Subcutaneous adipose tissue (tissue), 4 donors: ENCODE data around the gene STIM2. TPM values are rescaled to one million over a fixed set of nuclear protein-coding genes. Genes with fewer than 3 reads are reported as not detected.

Experiments used
- total RNA-seq, 4 donors: library from RNA; depleted of rRNA; stranded (reverse); fragments of >200 nt; gene quantifications; one replicate each; pipeline ENCODE4 v1.1.0, GENCODE V29; 2016
- TF ChIP-seq, protein P1 (sequence below): fragments of 450-650 bp; IDR thresholded peaks from one replicate; pipeline ENCODE4 v1.5.1; 2016; ENCODE audit warnings: low read depth, mild to moderate bottlenecking, control low read depth, antibody characterized with exemption, moderate library complexity

STIM2 gene
- total RNA-seq, 4 donors from 2014 or later: 9.0 to 19.6 (median 15.3) TPM

DNA sequence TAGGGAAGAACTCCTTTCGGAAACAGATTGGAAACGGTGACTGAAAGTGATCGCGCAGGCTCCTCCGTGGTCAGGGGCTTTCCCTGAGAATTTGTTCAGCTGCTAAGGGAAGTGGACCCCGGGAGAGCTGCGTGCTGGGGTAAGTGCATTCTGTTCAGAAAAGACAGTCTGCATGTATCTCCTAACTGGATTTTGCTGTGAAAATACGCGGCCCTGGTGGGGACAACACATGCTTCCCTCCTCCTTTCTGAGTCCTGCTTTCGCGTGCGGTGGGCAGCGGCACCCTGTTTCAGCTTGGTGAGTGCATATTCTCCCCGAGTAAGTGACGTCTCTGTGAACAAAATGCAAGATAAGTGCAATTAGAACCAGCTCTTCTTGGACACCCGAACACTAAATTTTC lies 195.6 kb downstream of the STIM2 start:
- TF ChIP-seq, protein P1, sequence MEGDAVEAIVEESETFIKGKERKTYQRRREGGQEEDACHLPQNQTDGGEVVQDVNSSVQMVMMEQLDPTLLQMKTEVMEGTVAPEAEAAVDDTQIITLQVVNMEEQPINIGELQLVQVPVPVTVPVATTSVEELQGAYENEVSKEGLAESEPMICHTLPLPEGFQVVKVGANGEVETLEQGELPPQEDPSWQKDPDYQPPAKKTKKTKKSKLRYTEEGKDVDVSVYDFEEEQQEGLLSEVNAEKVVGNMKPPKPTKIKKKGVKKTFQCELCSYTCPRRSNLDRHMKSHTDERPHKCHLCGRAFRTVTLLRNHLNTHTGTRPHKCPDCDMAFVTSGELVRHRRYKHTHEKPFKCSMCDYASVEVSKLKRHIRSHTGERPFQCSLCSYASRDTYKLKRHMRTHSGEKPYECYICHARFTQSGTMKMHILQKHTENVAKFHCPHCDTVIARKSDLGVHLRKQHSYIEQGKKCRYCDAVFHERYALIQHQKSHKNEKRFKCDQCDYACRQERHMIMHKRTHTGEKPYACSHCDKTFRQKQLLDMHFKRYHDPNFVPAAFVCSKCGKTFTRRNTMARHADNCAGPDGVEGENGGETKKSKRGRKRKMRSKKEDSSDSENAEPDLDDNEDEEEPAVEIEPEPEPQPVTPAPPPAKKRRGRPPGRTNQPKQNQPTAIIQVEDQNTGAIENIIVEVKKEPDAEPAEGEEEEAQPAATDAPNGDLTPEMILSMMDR: no peak

DNA sequence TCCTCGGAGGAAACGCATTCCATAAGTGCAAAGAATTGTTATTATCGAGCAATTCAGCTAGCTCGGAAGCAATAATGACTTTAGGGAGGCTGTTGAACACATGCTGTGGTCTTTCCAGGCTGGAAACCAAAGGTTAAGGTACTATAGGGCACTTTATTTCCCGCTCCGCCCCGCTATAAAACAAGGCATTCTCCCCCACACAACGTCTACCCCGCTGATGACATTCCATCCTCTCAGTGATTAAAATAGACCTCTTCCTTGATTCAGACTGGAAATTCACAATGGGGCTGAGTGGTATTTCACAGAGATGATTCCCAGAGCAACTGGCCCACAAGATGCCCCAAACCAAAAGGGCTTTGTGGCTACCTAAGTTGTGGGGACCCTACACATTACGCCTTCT lies 196.4 kb downstream of the STIM2 start:
- TF ChIP-seq, protein P1: no peak

DNA sequence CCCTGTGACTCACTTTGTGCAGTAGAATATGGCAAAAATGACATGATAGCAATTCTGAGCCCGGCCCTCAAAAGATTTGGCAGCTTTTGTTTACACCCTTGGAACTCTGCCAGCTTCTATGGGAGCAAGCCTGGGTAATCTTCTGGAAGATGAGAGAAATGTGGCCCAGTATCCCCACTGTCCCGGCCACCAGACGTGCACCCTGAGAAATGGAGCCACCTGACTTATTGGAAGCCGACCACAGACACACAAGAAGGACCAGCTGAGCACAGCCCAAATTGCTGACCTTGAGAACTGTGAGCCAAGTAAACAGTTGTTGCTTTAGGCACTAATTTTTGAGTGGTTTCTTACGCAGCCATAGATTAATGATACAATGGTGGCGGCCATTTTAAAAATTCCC lies 197.0 kb downstream of the STIM2 start:
- TF ChIP-seq, protein P1: no peak

DNA sequence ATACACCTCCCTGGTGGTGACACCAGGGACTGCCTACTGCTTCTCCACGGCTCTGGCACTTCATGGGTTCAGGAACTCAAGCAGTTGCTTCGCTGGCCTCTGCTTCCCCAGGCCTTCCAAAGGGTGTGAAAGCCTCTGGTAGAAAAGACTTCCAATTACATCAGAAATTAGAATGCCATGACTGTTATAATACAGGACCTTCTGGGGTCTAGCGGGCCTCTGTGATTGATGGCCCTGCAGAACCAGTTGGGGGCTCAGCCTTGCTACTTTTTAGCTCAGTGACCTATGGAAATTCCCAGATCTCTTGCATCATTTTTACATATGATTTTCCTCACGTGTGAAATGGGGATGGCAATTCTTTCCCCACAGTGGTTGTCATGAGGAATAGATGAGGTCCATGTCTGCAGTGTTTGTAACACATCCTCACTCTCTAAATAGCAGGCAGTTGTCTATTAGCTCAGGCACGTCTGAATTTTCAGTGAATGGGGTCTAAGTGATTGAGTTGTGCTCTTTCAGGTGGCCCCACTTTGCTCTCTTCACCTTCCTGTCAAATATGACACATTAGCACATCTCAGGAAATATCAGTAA lies 198.3 kb downstream of the STIM2 start:
- TF ChIP-seq, protein P1: no peak

DNA sequence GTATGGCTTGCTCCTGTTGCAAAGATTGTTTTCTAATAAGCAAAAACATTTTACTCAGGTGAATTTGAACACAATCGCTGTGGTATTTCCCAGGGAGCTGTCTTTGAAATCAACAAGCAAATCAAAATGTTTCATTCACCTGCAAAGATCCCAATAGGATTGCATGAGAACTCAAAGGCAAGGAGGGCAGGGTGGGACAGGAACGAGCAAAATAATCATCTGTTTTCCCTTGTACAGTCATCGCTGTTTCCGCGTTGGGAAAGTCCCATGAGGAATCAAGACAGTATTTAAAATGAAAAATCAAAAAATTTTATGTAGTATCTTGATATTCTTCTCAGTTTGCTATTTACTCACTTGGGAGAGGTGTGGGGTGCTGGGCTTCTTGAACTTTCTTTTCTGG lies 198.8 kb downstream of the STIM2 start:
- TF ChIP-seq, protein P1: no peak

DNA sequence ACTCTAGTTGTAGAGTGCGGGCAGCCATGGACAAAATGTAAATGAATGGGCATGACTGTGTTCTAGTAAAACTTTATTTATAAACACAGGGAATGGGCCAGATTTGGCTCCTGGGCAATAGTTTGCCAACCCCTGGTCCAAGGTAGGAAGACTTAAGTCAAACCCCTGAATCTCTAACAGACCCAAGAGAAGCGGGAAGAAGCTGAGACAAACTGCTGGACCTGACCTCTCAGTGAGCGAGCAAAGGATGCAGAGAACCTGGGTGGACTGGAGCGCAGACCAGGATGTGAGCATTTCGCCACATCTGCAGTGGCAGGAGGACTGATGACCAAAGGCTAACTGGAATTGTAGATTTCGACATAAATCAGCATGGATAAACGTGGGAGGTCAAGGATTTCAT lies 201.6 kb downstream of the STIM2 start:
- TF ChIP-seq, protein P1: no peak

DNA sequence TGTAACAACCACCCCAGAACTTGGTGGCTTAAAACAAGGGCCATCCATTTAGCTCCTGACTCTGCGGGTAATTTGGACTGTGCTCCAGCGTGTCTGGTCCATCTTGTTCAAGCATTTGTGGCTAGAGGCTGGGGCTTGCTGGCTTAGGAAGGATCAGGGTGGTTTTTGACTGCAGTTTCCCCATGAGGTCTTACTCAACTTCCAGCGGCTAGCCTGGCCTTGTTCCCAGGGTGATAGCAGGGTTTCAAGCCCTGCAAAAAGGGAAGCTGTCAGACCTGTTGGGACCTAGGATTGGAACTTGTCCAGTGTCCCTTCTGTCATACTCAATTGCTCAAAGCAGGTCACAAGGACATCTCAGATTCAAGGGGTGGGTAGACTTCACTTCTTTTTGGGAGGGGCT lies 205.9 kb downstream of the STIM2 start:
- TF ChIP-seq, protein P1: no peak
